PFSK-1 (cell line): ENCODE data around the gene C1QTNF1.

ENCODE experiments used
- POLR2AphosphoS5 ChIP-seq: IDR thresholded peaks from 2 replicates; pipeline ENCODE4 v1.6.1; 2012; ENCODE audit warnings: low read depth, mild to moderate bottlenecking, control low read depth, low read length, moderate library complexity
- SIN3A ChIP-seq: IDR thresholded peaks from 2 replicates; pipeline ENCODE4 v1.6.1; 2012; ENCODE audit warnings: mild to moderate bottlenecking, low read length, moderate library complexity, borderline replicate concordance; ENCODE audit not compliant: insufficient read depth
- TAF1 ChIP-seq: IDR thresholded peaks from 2 replicates; pipeline ENCODE4 v1.6.1; 2012; ENCODE audit warnings: low read length, control low read depth, borderline replicate concordance; ENCODE audit not compliant: insufficient read depth

GRCh38 chr17:78993241-78993956 is 30.6 kb upstream of the C1QTNF1 start:
- TF ChIP-seq TAF1: no peak
- no peak for TF ChIP-seq POLR2AphosphoS5
- TF ChIP-seq SIN3A: no peak
